ENCODE measurements around the gene STAP1.
"Not testable (repeated sequence)": the region's sequence is repeated elsewhere in the genome, so short reads cannot be mapped to it uniquely, and the experiment has no call there.

STAP1 gene
- 2.5 to 3.6 reads per million in 2 donors for total RNA-seq

- DNase-seq = no peak
Measured at GRCh38 chr4:67558493-67558892, at the start of gene STAP1. Gene STAP1 (plus strand): TSS chr4:67558727. CDS start chr4:67558810, 83 bp downstream.

- DNase-seq = no peak
Measured at GRCh38 chr4:67512501-67512900, 46.0 kb upstream of the STAP1 start.

DNA sequence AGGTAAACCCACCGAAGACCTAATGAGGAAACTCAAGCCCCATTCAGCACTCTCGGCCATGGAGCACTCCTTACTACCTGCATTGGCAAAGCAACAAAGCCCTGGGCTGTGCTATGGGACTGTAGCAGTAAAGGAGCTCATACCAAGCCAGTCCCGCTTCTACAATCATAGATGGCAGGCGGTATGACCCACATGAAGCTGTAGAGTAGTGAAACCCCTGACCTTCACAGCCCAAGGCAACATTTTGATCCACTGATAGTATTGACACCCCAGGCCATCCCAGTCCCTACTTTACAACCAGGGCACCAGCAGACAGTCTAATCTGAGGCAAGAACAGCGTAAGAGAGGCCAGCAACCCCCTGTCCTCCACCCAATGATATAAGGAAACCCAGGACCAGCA, 38.4 kb upstream of the STAP1 start:
- DNase-seq = no peak

DNA sequence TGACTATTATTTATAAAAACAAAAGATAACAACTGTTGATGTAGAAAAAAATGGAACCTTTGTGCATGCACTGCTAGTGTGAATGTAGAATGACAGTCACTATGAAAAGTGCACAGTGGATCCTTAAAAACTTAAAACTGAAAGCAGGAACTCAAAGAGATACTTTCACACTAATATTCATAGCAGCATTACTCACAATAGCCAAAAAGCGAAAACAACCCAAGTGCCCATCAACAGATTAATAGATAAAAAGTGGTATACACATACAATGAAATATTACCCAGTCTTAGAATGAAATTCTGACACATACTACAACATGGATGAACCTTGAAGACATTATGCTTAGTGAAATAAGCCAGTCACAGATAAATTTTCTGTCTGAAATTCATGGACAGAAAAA, 37.0 kb upstream of the STAP1 start:
- no peak for DNase-seq

GRCh38 chr4:67522230-67522629, 36.3 kb upstream of the STAP1 start:
- DNase-seq = no peak

DNA sequence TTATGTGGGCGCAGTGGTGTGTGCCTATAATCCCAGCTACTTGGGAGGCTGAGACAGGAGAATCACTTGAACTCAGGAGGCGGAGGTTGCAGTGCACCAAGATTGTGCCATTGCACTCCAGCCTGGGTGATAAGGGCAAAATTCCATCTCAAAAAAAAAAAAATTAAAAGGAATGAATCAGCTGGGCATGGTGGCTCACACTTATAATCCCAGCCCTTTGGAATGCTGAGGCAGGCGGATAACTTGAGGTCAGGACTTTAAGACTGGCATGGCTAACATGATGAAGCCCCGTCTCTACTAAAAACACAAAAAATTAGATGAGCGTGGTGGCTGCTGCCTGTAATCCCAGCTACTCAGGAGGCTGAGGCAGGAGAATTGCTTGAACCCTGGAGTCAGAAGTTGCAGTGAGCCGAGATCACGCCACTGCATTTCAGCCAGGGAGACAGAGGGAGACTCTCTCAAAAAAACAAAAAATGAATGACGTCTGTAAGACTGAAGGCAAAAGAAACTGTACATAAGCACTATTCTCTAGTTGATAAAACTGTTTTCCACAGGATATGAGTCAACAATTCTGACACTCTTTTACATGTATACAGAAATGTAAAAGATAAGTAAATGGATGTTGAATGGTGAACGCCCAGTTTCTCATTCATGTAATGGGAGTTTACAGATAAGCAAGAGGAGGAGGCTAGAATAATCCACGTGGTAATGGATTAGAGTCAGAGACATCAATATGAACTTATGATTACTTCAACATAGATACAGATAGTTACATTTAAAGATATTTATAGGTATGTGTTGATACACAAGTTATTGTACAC, 35.5 kb upstream of the STAP1 start:
- no peak for DNase-seq

GRCh38 chr4:67524140-67524539, 34.4 kb upstream of the STAP1 start:
- DNase-seq = not testable (repeated sequence)

- DNase-seq = no peak
Measured at GRCh38 chr4:67531379-67531962, 27.1 kb upstream of the STAP1 start.

GRCh38 chr4:67532397-67532796, 26.1 kb upstream of the STAP1 start:
- not testable (repeated sequence) for DNase-seq

- no peak for DNase-seq
Measured at GRCh38 chr4:67533112-67533511, 25.4 kb upstream of the STAP1 start.

GRCh38 chr4:67535280-67535840, 23.2 kb upstream of the STAP1 start:
- DNase-seq = no peak

DNA sequence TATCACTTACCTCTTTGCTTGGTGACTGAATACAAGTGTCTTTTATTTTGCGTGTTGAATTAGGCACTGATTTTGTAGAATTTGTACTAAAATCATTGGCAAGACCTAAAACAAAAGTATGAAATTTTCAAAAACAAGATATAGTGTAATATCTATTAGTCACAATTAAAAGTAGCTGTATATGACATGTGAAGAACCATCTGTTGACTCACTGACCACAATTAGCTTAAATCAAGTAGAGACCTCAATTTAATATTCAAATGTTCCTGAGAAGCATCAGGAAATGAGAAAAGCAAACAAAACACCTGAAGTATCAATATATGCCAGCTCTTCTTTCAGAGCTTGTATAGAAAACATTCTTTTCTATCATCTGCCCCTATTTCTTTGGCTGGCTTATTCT, 18.7 kb upstream of the STAP1 start:
- no peak for DNase-seq

GRCh38 chr4:67542076-67542475, 16.5 kb upstream of the STAP1 start:
- DNase-seq = no peak

- DNase-seq = peak; percentile 77
Measured at GRCh38 chr4:67545199-67546003, 13.1 kb upstream of the STAP1 start, which contains the start of gene CENPC. Gene CENPC (minus strand): TSS chr4:67545503. CDS start chr4:67545355, 148 bp downstream.

DNA sequence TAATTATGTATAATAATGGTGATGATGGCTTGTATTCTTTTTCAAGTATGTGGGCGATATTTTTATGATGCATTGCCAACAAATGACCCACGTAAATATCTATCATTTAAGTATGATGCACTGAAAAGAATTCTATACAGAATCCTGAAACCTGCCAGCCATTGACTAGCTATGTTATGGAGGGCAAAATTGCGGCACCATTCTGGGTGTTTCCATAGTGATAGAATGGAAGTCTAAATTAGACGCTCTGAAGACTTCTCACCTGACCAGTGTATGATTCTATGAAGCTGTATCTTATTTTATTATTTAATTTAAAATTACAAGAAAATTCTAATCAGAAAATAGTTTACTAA, 12.5 kb upstream of the STAP1 start:
- DNase-seq = no peak

- no peak for DNase-seq
Measured at GRCh38 chr4:67546971-67547370, 11.6 kb upstream of the STAP1 start.

- DNase-seq = no peak
Measured at GRCh38 chr4:67549123-67549522, 9.4 kb upstream of the STAP1 start.

GRCh38 chr4:67550451-67550850, 8.1 kb upstream of the STAP1 start:
- no peak for DNase-seq

GRCh38 chr4:67550857-67551256, 7.7 kb upstream of the STAP1 start:
- no peak for DNase-seq

- DNase-seq = not testable (repeated sequence)
Measured at GRCh38 chr4:67552146-67552792, 6.3 kb upstream of the STAP1 start.

DNA sequence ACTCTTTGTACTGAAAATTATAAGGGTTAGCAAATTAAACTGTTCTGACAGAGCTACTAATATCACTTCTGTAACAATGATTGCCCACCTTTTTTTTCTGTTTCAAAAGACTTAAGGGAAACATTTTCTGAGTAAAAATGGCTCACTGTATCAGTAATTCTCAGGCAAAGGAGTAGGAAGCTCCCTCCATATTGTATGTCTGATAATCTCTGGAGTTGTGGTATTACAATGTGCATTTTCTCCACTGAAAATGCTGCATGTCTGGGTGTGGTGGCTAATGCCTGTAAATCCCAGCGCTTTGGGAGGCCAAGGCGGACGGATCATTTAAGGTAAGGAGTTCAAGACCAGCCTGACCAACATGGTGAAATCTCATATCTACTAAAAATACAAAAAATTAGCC, 4.4 kb upstream of the STAP1 start:
- DNase-seq = no peak

GRCh38 chr4:67555447-67555846, 3.1 kb upstream of the STAP1 start:
- no peak for DNase-seq

DNA sequence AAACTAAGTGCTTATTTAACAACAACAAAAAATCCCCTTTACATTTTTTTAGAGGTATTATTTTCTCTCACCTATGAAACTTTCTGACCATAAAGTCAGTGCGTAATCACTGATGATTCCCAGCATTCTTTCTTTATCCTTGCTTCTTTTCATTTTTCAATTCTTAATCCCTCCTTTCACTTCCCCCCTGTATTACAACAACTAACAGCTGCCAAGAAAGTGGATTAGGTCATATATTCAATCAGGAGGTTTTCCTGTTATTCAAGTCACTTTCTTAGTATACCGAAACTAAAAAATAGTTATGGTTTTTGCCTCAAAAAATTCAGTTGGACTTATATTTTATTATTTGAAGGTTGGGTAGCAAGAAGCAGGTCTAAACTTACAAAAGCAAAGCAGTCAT, 2.1 kb upstream of the STAP1 start:
- DNase-seq = no peak

All from T-helper 9 cell (primary cell).